H1 (cell line): ENCODE data around the gene CSAD. TPM values are rescaled to one million over a fixed set of nuclear protein-coding genes. Genes with fewer than 3 reads are reported as not detected.
"Not testable (repeated sequence)": the region's sequence is repeated elsewhere in the genome, so short reads cannot be mapped to it uniquely, and the experiment has no call there.

Source experiments
- CTCF ChIA-PET: fragments of 300-600 bp; sonication (Branson Sonifier 250); formaldehyde crosslinking; loops from one replicate; lab custom pipeline; 2021; ENCODE audit not compliant: partially characterized antibody; lab: Charles Lee
- POLR2A ChIA-PET: fragments of 300-600 bp; sonication (Branson Sonifier 250); formaldehyde crosslinking; loops from one replicate; lab custom pipeline; 2021; ENCODE audit warnings: inconsistent platforms; ENCODE audit not compliant: partially characterized antibody; lab: Charles Lee
- DNase-seq, 2 experiments: peaks; one replicate each; pipeline versions ENCODE4 v3.0.0 to v3.0.0-alpha.2; 2010 to 2022; ENCODE audit warnings: low spot score in 2 of 2, low read depth in 1 of 2, mixed read lengths in 1 of 2
- FAIRE-seq: peaks from 2 replicates; lab custom pipeline; 2011; peaks lifted over from hg19 to GRCh38; lab: Jason Lieb, UNC
- H2AFZ ChIP-seq: 2 replicates; pipeline ENCODE4 v1.8.1; 2012; ENCODE audit warnings: low read length, inconsistent platforms
- H2AK5ac ChIP-seq: 2 replicates; pipeline ENCODE4 v1.6.1; 2013; ENCODE audit warnings: low read depth, low read length
- H2BK120ac ChIP-seq: replicated peaks from 2 replicates; pipeline ENCODE3; 2013; ENCODE audit warnings: low read depth, low read length, inconsistent platforms
- H2BK12ac ChIP-seq: 2 replicates; pipeline ENCODE4 v1.6.1; 2013; ENCODE audit warnings: low read depth, low read length
- H2BK15ac ChIP-seq: 2 replicates; pipeline ENCODE4 v1.6.1; 2013; ENCODE audit warnings: low read length
- H2BK20ac ChIP-seq: 2 replicates; pipeline ENCODE4 v1.6.1; 2013; ENCODE audit warnings: low read length
- H2BK5ac ChIP-seq: 2 replicates; pipeline ENCODE4 v1.6.1; 2013; ENCODE audit warnings: low read depth, low read length
- H3K14ac ChIP-seq: 2 replicates; pipeline ENCODE4 v1.6.1; 2013; ENCODE audit warnings: inconsistent platforms; ENCODE audit not compliant: insufficient read length
- H3K18ac ChIP-seq: 2 replicates; pipeline ENCODE4 v1.6.1; 2013; ENCODE audit warnings: low read length; ENCODE audit errors: extremely low read depth
- H3K23ac ChIP-seq: 2 replicates; pipeline ENCODE4 v1.6.1; 2013; ENCODE audit warnings: inconsistent platforms; ENCODE audit not compliant: insufficient read length
- H3K23me2 ChIP-seq: 2 replicates; pipeline ENCODE4 v1.6.1; 2013; ENCODE audit warnings: low read depth, low read length
- H3K27ac ChIP-seq: 2 replicates; pipeline ENCODE4 v1.6.1; 2011; ENCODE audit warnings: low read depth, low read length, inconsistent platforms
- H3K27me3 ChIP-seq, 4 experiments: replicated peaks in 1 of 4; 1 replicate in 1 of 4; 2 replicates in 3 of 4; pipeline versions ENCODE4 v1.6.1 to v1.8.1; 2011 to 2013; ENCODE audit warnings: low read length in 3 of 4, mild to moderate bottlenecking in 3 of 4, inconsistent platforms in 2 of 4, mixed read lengths in 2 of 4, moderate library complexity in 1 of 4; ENCODE audit not compliant: control insufficient read depth in 3 of 4, insufficient read depth in 3 of 4; ENCODE audit errors: extremely low read depth in 1 of 4
- H3K36me3 ChIP-seq, 4 experiments: 2 replicates each; pipeline versions ENCODE4 v1.6.1 to v1.8.1; 2011 to 2013; ENCODE audit warnings: mild to moderate bottlenecking in 4 of 4, low read length in 3 of 4, moderate library complexity in 2 of 4, control low read depth in 1 of 4, inconsistent platforms in 1 of 4; ENCODE audit not compliant: insufficient read depth in 4 of 4, control insufficient read depth in 2 of 4
- H3K4ac ChIP-seq: replicated peaks from 2 replicates; pipeline ENCODE3; 2013; ENCODE audit warnings: low read length, low read depth, mixed read lengths, inconsistent platforms; ENCODE audit not compliant: insufficient read length
- H3K4me1 ChIP-seq, 4 experiments: replicated peaks in 1 of 4; 1 replicate in 1 of 4; 2 replicates in 3 of 4; pipeline versions ENCODE4 v1.6.1 to v1.8.1; 2011 to 2013; ENCODE audit warnings: low read length in 3 of 4, inconsistent platforms in 2 of 4, mixed read lengths in 1 of 4; ENCODE audit not compliant: insufficient read depth in 4 of 4, control insufficient read depth in 3 of 4
- H3K4me2 ChIP-seq, 2 experiments: 2 replicates each; pipeline versions ENCODE4 v1.6.1 to v1.8.1; 2011 to 2013; ENCODE audit warnings: low read depth in 2 of 2, low read length in 2 of 2, control low read depth in 1 of 2, inconsistent platforms in 1 of 2, mild to moderate bottlenecking in 1 of 2; ENCODE audit not compliant: insufficient read depth in 1 of 2
- H3K4me3 ChIP-seq, 4 experiments: fragments of 200-600, 300-600 bp in 1 of 4; sonication (generic), shearing (Covaris generic), sonication (Bioruptor Twin) in 1 of 4; 2 replicates each; pipeline versions ENCODE4 v1.5.1 to v1.8.1; 2011 to 2016; ENCODE audit warnings: low read length in 4 of 4, low read depth in 3 of 4, control low read depth in 2 of 4, inconsistent platforms in 2 of 4, mild to moderate bottlenecking in 2 of 4, mixed read lengths in 1 of 4, moderate library complexity in 1 of 4; ENCODE audit not compliant: insufficient read depth in 2 of 4; ENCODE audit errors: extremely low read depth in 1 of 4
- H3K56ac ChIP-seq: replicated peaks from 2 replicates; pipeline ENCODE3; 2013; ENCODE audit warnings: low read depth, mild to moderate bottlenecking, mixed read lengths, low read length, inconsistent platforms; ENCODE audit not compliant: insufficient read length
- H3K79me1 ChIP-seq: 2 replicates; pipeline ENCODE4 v1.6.1; 2013; ENCODE audit warnings: low read depth, low read length, control low read depth
- H3K79me2 ChIP-seq, 2 experiments: 2 replicates each; pipeline versions ENCODE4 v1.6.1 to v1.8.1; 2012 to 2013; ENCODE audit warnings: low read length in 2 of 2, mild to moderate bottlenecking in 2 of 2, inconsistent platforms in 1 of 2; ENCODE audit not compliant: insufficient read depth in 2 of 2, control insufficient read depth in 1 of 2
- H3K9ac ChIP-seq, 4 experiments: replicated peaks in 1 of 4; 1 replicate in 1 of 4; 2 replicates in 3 of 4; pipeline versions ENCODE4 v1.6.1 to v1.8.1; 2011 to 2013; ENCODE audit warnings: low read depth in 3 of 4, low read length in 3 of 4, control low read depth in 2 of 4, mild to moderate bottlenecking in 2 of 4, moderate library complexity in 2 of 4, inconsistent platforms in 1 of 4; ENCODE audit errors: extremely low read depth in 1 of 4
- H3K9me3 ChIP-seq, 2 experiments: 2 replicates each; pipeline versions ENCODE4 v1.6.1 to v1.8.1; 2012 to 2013; ENCODE audit warnings: mild to moderate bottlenecking in 2 of 2, moderate library complexity in 2 of 2, control low read depth in 1 of 2, inconsistent platforms in 1 of 2, low read depth in 1 of 2, low read length in 1 of 2, mixed read lengths in 1 of 2; ENCODE audit not compliant: insufficient read depth in 2 of 2
- H4K20me1 ChIP-seq, 2 experiments: replicated peaks in 1 of 2; 2 replicates each; pipeline versions ENCODE3 to v1.8.1; 2011 to 2013; ENCODE audit warnings: inconsistent platforms in 2 of 2, low read length in 2 of 2, mild to moderate bottlenecking in 1 of 2; ENCODE audit not compliant: insufficient read depth in 2 of 2, control insufficient read depth in 1 of 2
- H4K5ac ChIP-seq: 2 replicates; pipeline ENCODE4 v1.6.1; 2013; ENCODE audit warnings: low read length, low read depth, mixed read lengths, inconsistent platforms; ENCODE audit not compliant: insufficient read length
- H4K8ac ChIP-seq: 2 replicates; pipeline ENCODE4 v1.8.0; 2013; ENCODE audit warnings: mild to moderate bottlenecking, moderate library complexity, low read length, inconsistent platforms; ENCODE audit not compliant: insufficient read depth; ENCODE audit errors: extremely low read depth
- H4K91ac ChIP-seq: replicated peaks from 2 replicates; pipeline ENCODE3; 2013; ENCODE audit warnings: low read length, mixed read lengths, inconsistent platforms; ENCODE audit not compliant: insufficient read length
- CTBP2 ChIP-seq: IDR thresholded peaks from 2 replicates; pipeline ENCODE4 v1.7.0; 2011; ENCODE audit warnings: borderline replicate concordance, mild to moderate bottlenecking, moderate library complexity, mixed read lengths, low read length; ENCODE audit not compliant: insufficient read depth, insufficient read length
- EZH2 ChIP-seq: fragments of 200-600 bp; sonication (generic); IDR thresholded peaks from 2 replicates; pipeline ENCODE4 v1.7.1; 2012; ENCODE audit warnings: low read depth, mild to moderate bottlenecking, moderate library complexity, low read length, inconsistent platforms; ENCODE audit not compliant: severe bottlenecking
- GABPA ChIP-seq: IDR thresholded peaks from 2 replicates; pipeline ENCODE4 v1.6.1; 2011; ENCODE audit warnings: mild to moderate bottlenecking, low read length, moderate library complexity, borderline replicate concordance; ENCODE audit not compliant: insufficient read depth
- WGBS, 2 experiments: shearing (Covaris generic) in 1 of 2; methylation state at CpG; one replicate each; pipeline versions ENCODE4 v1.1.6 to v1.1.7; 2013 to 2015; ENCODE audit warnings: low lambda C conversion rate in 2 of 2, mixed read lengths in 2 of 2, inconsistent platforms in 1 of 2, low coverage in 1 of 2, missing lambda C conversion rate in 1 of 2; ENCODE audit not compliant: insufficient replicate concordance in 2 of 2, insufficient coverage in 1 of 2, insufficient read length in 1 of 2; ENCODE audit errors: extremely low coverage in 1 of 2, missing lambda C conversion rate in 1 of 2; 5-methylcytosine and 5-hydroxymethylcytosine counted together
- polyA plus RNA-seq, 7 experiments: library from polyadenylated mRNA; depleted of rRNA in 3 of 7; stranded (reverse) in 5 of 7; unstranded in 2 of 7; fragments of >200 nt in 5 of 7; fragments of 200-250 nt in 2 of 7; gene quantifications; 1 replicate in 5 of 7; 2 replicates in 1 of 7; 4 replicates in 1 of 7; pipeline versions ENCODE4 v1.2.1 to v1.2.3, GENCODE V29; 2011 to 2013; ENCODE audit warnings: missing spikeins in 2 of 7, mixed read lengths in 2 of 7
- total RNA-seq: library from RNA; stranded (reverse); fragmentation: NEBNext Ultra II Directional; extraction: Animal tissue kit (Norgen Biotek cat#: 25700); gene quantifications from 2 replicates; pipeline ENCODE4 v1.2.1, GENCODE V29; 2021

Gene CSAD
- total and polyA plus RNA-seq, 2 of the 8 experiments (the other 6 are each of a cell fraction or from before 2014, with no cell fraction given), result 8.8 to 11.3 TPM

GRCh38 chr12:53166837-53167236 is 13.9 kb downstream of the CSAD start (continued):
- TF ChIP-seq EZH2, result no peak
- no peak for TF ChIP-seq CTBP2
- no peak for TF ChIP-seq GABPA

GRCh38 chr12:53163008-53163407 is 17.7 kb downstream of the CSAD start:
- H4K20me1 ChIP-seq, H2BK120ac ChIP-seq, DNase-seq, H3K9me3 ChIP-seq, FAIRE-seq, H3K56ac ChIP-seq, H3K23me2 ChIP-seq, H3K4me3 ChIP-seq, H2BK20ac ChIP-seq, H2BK15ac ChIP-seq, H3K14ac ChIP-seq, H2BK5ac ChIP-seq, H3K23ac ChIP-seq, H3K18ac ChIP-seq, H3K79me2 ChIP-seq, H3K36me3 ChIP-seq, H4K91ac ChIP-seq, H3K4me1 ChIP-seq, H2AFZ ChIP-seq, H3K4me2 ChIP-seq, H3K27ac ChIP-seq, H4K8ac ChIP-seq, H4K5ac ChIP-seq, H3K9ac ChIP-seq, H3K4ac ChIP-seq, H2BK12ac ChIP-seq, H2AK5ac ChIP-seq, H3K79me1 ChIP-seq, POLR2A ChIA-PET: not testable (repeated sequence)
- WGBS, 2 experiments, result 69% methylated on average over 2 of the region's 2 CpGs; no CpG with 5 or more reads in 1 of the 2 experiments
- CTCF ChIA-PET, result interaction anchor here (1.6 to 8.2 kb wide), 5 partner anchors 35 to 96 kb away, joined by 4 to 101 read pairs (median 78); partner anchors contain the start of genes IGFBP6 and SOAT2
- peaks cover 0 to 13% (median 7%) of the 10 kb centered on the region in 4 experiments; a peak in 5 of 7 replicates for H3K27me3 ChIP-seq
